Fibroblast of mammary gland (primary cell): ENCODE measurements around the gene NSMF.
"Not testable (repeated sequence)": the region's sequence is repeated elsewhere in the genome, so short reads cannot be mapped to it uniquely, and the experiment has no call there.

ENCODE experiments used
- DNase-seq: peaks from one replicate; pipeline ENCODE4 v3.0.0-alpha.2; 2010; ENCODE audit warnings: low read depth
- H3K4me3 ChIP-seq: 2 replicates; pipeline ENCODE4 v1.5.1; 2011; ENCODE audit warnings: low read depth, mild to moderate bottlenecking, low read length, moderate library complexity; ENCODE audit not compliant: control insufficient read depth
- CTCF ChIP-seq: conservative IDR thresholded peaks from 2 replicates; pipeline ENCODE4 v1.5.1; 2011; ENCODE audit warnings: low read depth, low read length, inconsistent platforms; ENCODE audit not compliant: control insufficient read depth, insufficient read depth

Gene NSMF

GRCh38 chr9:137474271-137474670 is 15.1 kb upstream of the NSMF start:
- no peak for DNase-seq
- no peak overlapping the region for H3K4me3 ChIP-seq
- TF ChIP-seq CTCF = no peak

GRCh38 chr9:137470785-137471184 is 11.7 kb upstream of the NSMF start:
- TF ChIP-seq CTCF = no peak
- DNase-seq = no peak
- no peak overlapping the region for H3K4me3 ChIP-seq

- TF ChIP-seq CTCF = no peak
Measured at GRCh38 chr9:137467896-137468295, 8.8 kb upstream of the NSMF start.

GRCh38 chr9:137467161-137467581 is 8.0 kb upstream of the NSMF start:
- no peak for TF ChIP-seq CTCF
- DNase-seq = no peak

More at GRCh38 chr9:137467896-137468295, 8.8 kb upstream of the NSMF start:
- DNase-seq = no peak
- no peak overlapping the region for H3K4me3 ChIP-seq

GRCh38 chr9:137466389-137467085 is 7.4 kb upstream of the NSMF start:
- not testable (repeated sequence) for H3K4me3 ChIP-seq, DNase-seq

More at GRCh38 chr9:137467161-137467581, 8.0 kb upstream of the NSMF start:
- no peak overlapping the region for H3K4me3 ChIP-seq

- DNase-seq = no peak
- TF ChIP-seq CTCF = no peak
- no peak overlapping the region for H3K4me3 ChIP-seq
Measured at GRCh38 chr9:137465720-137466388, 6.7 kb upstream of the NSMF start.

GRCh38 chr9:137465000-137465719 is 6.0 kb upstream of the NSMF start:
- no peak for TF ChIP-seq CTCF
- H3K4me3 ChIP-seq = no peak overlapping the region
- no peak for DNase-seq
